Measurements from ENCODE around the gene ASGR2.
"Not testable (repeated sequence)": the region's sequence is repeated elsewhere in the genome, so short reads cannot be mapped to it uniquely, and the experiment has no call there.

The ASGR2 gene

GRCh38 chr17:7097940-7098339 is 16.7 kb downstream of the ASGR2 start:
- TF ChIP-seq CTCF (conservative IDR thresholded peaks at IDR 0.05; ENCODE audit: control insufficient read depth, insufficient read depth, low read depth, low read length): no peak
- no peak for DNase-seq (ENCODE audit: low read depth)
- H3K4me3 ChIP-seq (ENCODE audit: control insufficient read depth, low read depth, low read length): no peak overlapping the region

- no peak for TF ChIP-seq CTCF (conservative IDR thresholded peaks at IDR 0.05; ENCODE audit: control insufficient read depth, insufficient read depth, low read depth, low read length)
- H3K4me3 ChIP-seq (ENCODE audit: control insufficient read depth, low read depth, low read length): no peak overlapping the region
- no peak for DNase-seq (ENCODE audit: low read depth)
Measured at GRCh38 chr17:7095625-7096024, 19.0 kb downstream of the ASGR2 start.

GRCh38 chr17:7094652-7095019 is 20.0 kb downstream of the ASGR2 start:
- no peak overlapping the region for H3K4me3 ChIP-seq (ENCODE audit: control insufficient read depth, low read depth, low read length)
- no peak for DNase-seq (ENCODE audit: low read depth)
- TF ChIP-seq CTCF (conservative IDR thresholded peaks at IDR 0.05; ENCODE audit: control insufficient read depth, insufficient read depth, low read depth, low read length): no peak

GRCh38 chr17:7091311-7092005 is 23.2 kb downstream of the ASGR2 start:
- H3K4me3 ChIP-seq (ENCODE audit: control insufficient read depth, low read depth, low read length); DNase-seq (ENCODE audit: low read depth): not testable (repeated sequence)

GRCh38 chr17:7089570-7089969 is 25.1 kb downstream of the ASGR2 start:
- not testable (repeated sequence) for DNase-seq (ENCODE audit: low read depth); H3K4me3 ChIP-seq (ENCODE audit: control insufficient read depth, low read depth, low read length)

- not testable (repeated sequence) for DNase-seq (ENCODE audit: low read depth); H3K4me3 ChIP-seq (ENCODE audit: control insufficient read depth, low read depth, low read length)
Measured at GRCh38 chr17:7088442-7088841, 26.2 kb downstream of the ASGR2 start.

- no peak for TF ChIP-seq CTCF (conservative IDR thresholded peaks at IDR 0.05; ENCODE audit: control insufficient read depth, insufficient read depth, low read depth, low read length)
- DNase-seq (ENCODE audit: low read depth): peak; percentile 16
- no peak overlapping the region for H3K4me3 ChIP-seq (ENCODE audit: control insufficient read depth, low read depth, low read length)
Measured at GRCh38 chr17:7084088-7084487, 30.5 kb downstream of the ASGR2 start.

- peak; percentile 45 for DNase-seq (ENCODE audit: low read depth)
- no peak for TF ChIP-seq CTCF (conservative IDR thresholded peaks at IDR 0.05; ENCODE audit: control insufficient read depth, insufficient read depth, low read depth, low read length)
- no peak overlapping the region for H3K4me3 ChIP-seq (ENCODE audit: control insufficient read depth, low read depth, low read length)
Measured at GRCh38 chr17:7083592-7083991, 31.0 kb downstream of the ASGR2 start.

Measured in fibroblast of mammary gland (primary cell).